Thyroid gland (tissue), 4 donors: Measurements from ENCODE around the gene TKTL1.

Experiments used
- POLR2A ChIP-seq, 2 donors: fragments of 450-650 bp; IDR thresholded peaks; one replicate each; pipeline ENCODE4 v1.6.1; 2017; ENCODE audit warnings: antibody characterized with exemption in 2 of 2, mild to moderate bottlenecking in 2 of 2, moderate library complexity in 1 of 2
- TF ChIP-seq, protein P1 (sequence below), 6 experiments: fragments of 200-600 bp in 3 of 6; fragments of 450-650 bp in 3 of 6; sonication (generic) in 3 of 6; IDR thresholded peaks; one replicate each; pipeline ENCODE4 v1.5.1; 2016 to 2019; ENCODE audit warnings: antibody characterized with exemption in 6 of 6, mild to moderate bottlenecking in 2 of 6, inconsistent platforms in 1 of 6, moderate library complexity in 1 of 6

DNA sequence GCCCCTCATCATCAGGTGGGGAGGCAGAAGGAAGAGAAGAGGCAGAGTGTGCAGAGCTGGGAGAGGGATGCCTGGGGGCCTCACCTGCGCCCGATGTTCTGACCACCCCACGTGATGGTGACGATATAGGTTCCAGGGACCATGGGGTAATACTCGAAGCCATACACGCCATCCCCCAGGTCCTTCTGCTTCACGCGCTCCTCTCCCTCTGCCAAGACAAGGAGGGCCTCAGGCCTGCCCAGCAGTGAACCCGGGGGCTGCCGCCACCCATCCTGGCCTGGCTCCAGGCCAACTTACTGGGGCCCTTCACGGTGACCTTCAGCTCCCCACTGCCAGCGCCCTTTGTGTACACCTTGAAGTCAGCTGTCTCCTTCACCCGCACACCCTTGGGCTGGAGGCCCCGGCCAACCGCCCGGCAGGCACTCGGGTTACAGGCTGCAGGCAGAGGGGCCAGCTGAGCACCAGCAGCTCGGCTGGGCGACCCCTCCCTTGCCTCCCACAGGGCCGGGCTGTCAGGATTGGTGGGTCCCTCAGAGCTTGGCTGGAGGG lies 69.5 kb downstream of the TKTL1 start:
- TF ChIP-seq, protein P1, sequence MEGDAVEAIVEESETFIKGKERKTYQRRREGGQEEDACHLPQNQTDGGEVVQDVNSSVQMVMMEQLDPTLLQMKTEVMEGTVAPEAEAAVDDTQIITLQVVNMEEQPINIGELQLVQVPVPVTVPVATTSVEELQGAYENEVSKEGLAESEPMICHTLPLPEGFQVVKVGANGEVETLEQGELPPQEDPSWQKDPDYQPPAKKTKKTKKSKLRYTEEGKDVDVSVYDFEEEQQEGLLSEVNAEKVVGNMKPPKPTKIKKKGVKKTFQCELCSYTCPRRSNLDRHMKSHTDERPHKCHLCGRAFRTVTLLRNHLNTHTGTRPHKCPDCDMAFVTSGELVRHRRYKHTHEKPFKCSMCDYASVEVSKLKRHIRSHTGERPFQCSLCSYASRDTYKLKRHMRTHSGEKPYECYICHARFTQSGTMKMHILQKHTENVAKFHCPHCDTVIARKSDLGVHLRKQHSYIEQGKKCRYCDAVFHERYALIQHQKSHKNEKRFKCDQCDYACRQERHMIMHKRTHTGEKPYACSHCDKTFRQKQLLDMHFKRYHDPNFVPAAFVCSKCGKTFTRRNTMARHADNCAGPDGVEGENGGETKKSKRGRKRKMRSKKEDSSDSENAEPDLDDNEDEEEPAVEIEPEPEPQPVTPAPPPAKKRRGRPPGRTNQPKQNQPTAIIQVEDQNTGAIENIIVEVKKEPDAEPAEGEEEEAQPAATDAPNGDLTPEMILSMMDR (IDR thresholded peaks at IDR 0.05) = no peak
- no peak for TF ChIP-seq POLR2A (IDR thresholded peaks at IDR 0.05)
